B cell (primary cell): ENCODE measurements around the gene NCKAP5L. TPM values are rescaled to one million over a fixed set of nuclear protein-coding genes. Genes with fewer than 3 reads are reported as not detected.

Experiments used
- ATAC-seq: fragments of 200-7000 bp; cut with Tn5 transposase; one replicate; pipeline ENCODE4 v1.10.0; 2021; ENCODE audit warnings: low read depth, mild to moderate bottlenecking, moderate number of reproducible peaks, moderate library complexity
- CTCF ChIA-PET: fragments of 350-600 bp; sonication (Branson Sonifier 250); formaldehyde crosslinking; loops from one replicate; lab custom pipeline; 2021; ENCODE audit warnings: antibody characterized with exemption, inconsistent platforms; lab: Charles Lee
- POLR2A ChIA-PET: fragments of 350-600 bp; sonication (Branson Sonifier 250); formaldehyde crosslinking; loops from one replicate; lab custom pipeline; 2021; ENCODE audit warnings: antibody characterized with exemption; lab: Charles Lee
- DNase-seq: peaks from one replicate; pipeline ENCODE4 v3.0.0; 2013
- H2AFZ ChIP-seq: 2 replicates; pipeline ENCODE4 v1.6.1; 2012; ENCODE audit warnings: mild to moderate bottlenecking, low read depth, low read length; ENCODE audit not compliant: insufficient read depth, poor library complexity, severe bottlenecking
- H3K27ac ChIP-seq, 2 donors: 1 replicate in 1 of 2; 2 replicates in 1 of 2; pipeline ENCODE4 v1.5.1; 2012 to 2013; ENCODE audit warnings: low read length in 2 of 2, mild to moderate bottlenecking in 2 of 2, moderate library complexity in 1 of 2
- H3K27me3 ChIP-seq, 4 experiments: fragments of 200-600 bp in 1 of 4; sonication (generic) in 1 of 4; replicated peaks in 1 of 4; 1 replicate in 2 of 4; 2 replicates in 2 of 4; pipeline versions ENCODE4 v1.6.1 to v1.7.0; 2013 to 2016; ENCODE audit warnings: low read length in 3 of 4, mild to moderate bottlenecking in 2 of 4, mixed read lengths in 1 of 4, moderate library complexity in 1 of 4; ENCODE audit not compliant: insufficient read depth in 4 of 4, control insufficient read depth in 3 of 4; ENCODE audit errors: control extremely low read depth in 1 of 4
- H3K36me3 ChIP-seq, 2 experiments: replicated peaks in 1 of 2; 1 replicate in 1 of 2; 2 replicates in 1 of 2; pipeline versions ENCODE4 v1.6.1 to v1.7.1; 2013; ENCODE audit warnings: low read length in 1 of 2; ENCODE audit not compliant: insufficient read depth in 2 of 2, control insufficient read depth in 1 of 2; ENCODE audit errors: control extremely low read depth in 1 of 2, extremely low read depth in 1 of 2
- H3K4me1 ChIP-seq, 2 donors: fragments of 200-600 bp in 1 of 2; sonication (generic) in 1 of 2; 1 replicate in 1 of 2; 2 replicates in 1 of 2; pipeline versions ENCODE4 v1.5.1 to v1.6.1; 2013 to 2017; ENCODE audit warnings: low read length in 2 of 2; ENCODE audit not compliant: control insufficient read depth in 2 of 2, insufficient read depth in 2 of 2
- H3K4me2 ChIP-seq: replicated peaks from 2 replicates; pipeline ENCODE3; 2012; ENCODE audit warnings: mild to moderate bottlenecking, low read depth, low read length; ENCODE audit not compliant: poor library complexity, severe bottlenecking
- H3K4me3 ChIP-seq, 5 experiments: fragments of 200-600 bp in 1 of 5; sonication (generic) in 1 of 5; 1 replicate in 3 of 5; 2 replicates in 2 of 5; pipeline versions ENCODE4 v1.5.1 to v1.7.0; 2011 to 2016; ENCODE audit warnings: low read length in 4 of 5, mild to moderate bottlenecking in 4 of 5, low read depth in 2 of 5, control low read depth in 1 of 5, moderate library complexity in 1 of 5; ENCODE audit not compliant: insufficient read depth in 1 of 5; ENCODE audit errors: control extremely low read depth in 1 of 5, extremely low read depth in 1 of 5
- H3K79me2 ChIP-seq: fragments of 200-600 bp; sonication (generic); one replicate; pipeline ENCODE4 v1.6.0; 2016; ENCODE audit warnings: low read length; ENCODE audit not compliant: control insufficient read depth, insufficient read depth
- H3K9ac ChIP-seq: fragments of 200-600 bp; sonication (generic); 2 replicates; pipeline ENCODE4 v1.6.1; 2017; ENCODE audit warnings: mild to moderate bottlenecking, low read length, moderate library complexity
- H3K9me3 ChIP-seq, 3 donors: one replicate each; pipeline versions ENCODE4 v1.6.1 to v1.7.1; 2013; ENCODE audit warnings: low read length in 2 of 3; ENCODE audit not compliant: control insufficient read depth in 2 of 3, insufficient read depth in 1 of 3; ENCODE audit errors: control extremely low read depth in 1 of 3
- H4K20me1 ChIP-seq: 2 replicates; pipeline ENCODE4 v1.6.0; 2012; ENCODE audit warnings: mild to moderate bottlenecking, low read length; ENCODE audit not compliant: insufficient read depth, control insufficient read depth, poor library complexity, severe bottlenecking
- H3K27ac Mint-ChIP-seq: one replicate; pipeline ENCODE4 v1.8.0; 2021; ENCODE audit warnings: mixed read lengths
- H3K27me3 Mint-ChIP-seq: one replicate; pipeline ENCODE4 v1.8.0; 2021; ENCODE audit warnings: mixed read lengths
- H3K4me1 Mint-ChIP-seq: one replicate; pipeline ENCODE4 v1.8.0; 2021; ENCODE audit warnings: mixed read lengths
- H3K4me3 Mint-ChIP-seq: one replicate; pipeline ENCODE4 v1.8.0; 2021; ENCODE audit warnings: mixed read lengths
- H3K9me3 Mint-ChIP-seq: one replicate; pipeline ENCODE4 v1.8.0; 2022; ENCODE audit warnings: mixed read lengths; ENCODE audit not compliant: insufficient read depth
- CTCF ChIP-seq: fragments of 200-600 bp; IDR thresholded peaks from one replicate; pipeline ENCODE4 v1.8.0; 2022; ENCODE audit warnings: antibody characterized with exemption, mild to moderate bottlenecking
- EZH2 ChIP-seq: IDR thresholded peaks from 2 replicates; pipeline ENCODE4 v1.6.1; 2012; ENCODE audit warnings: borderline replicate concordance, low read depth, mild to moderate bottlenecking, moderate library complexity, low read length; ENCODE audit not compliant: insufficient read depth, poor library complexity, severe bottlenecking
- WGBS: methylation state at CpG from one replicate; pipeline ENCODE4 v1.1.5; 2013; ENCODE audit warnings: missing lambda C conversion rate; ENCODE audit not compliant: insufficient coverage; 5-methylcytosine and 5-hydroxymethylcytosine counted together
- intact Hi-C: fragments of 100-400 bp; cut with micrococcal nuclease; formaldehyde crosslinking; loops from one replicate; pipeline ENCODE4 v1.10.0; 2022
- polyA plus RNA-seq: library from polyadenylated mRNA; depleted of rRNA; stranded (reverse); fragments of >200 nt; gene quantifications from 2 replicates; pipeline ENCODE4 v1.2.3, GENCODE V29; 2012
- total RNA-seq, 2 donors: library from RNA; stranded (reverse); fragments of 120-200 nt in 1 of 2; gene quantifications; 1 replicate in 1 of 2; 2 replicates in 1 of 2; pipeline versions ENCODE4 v1.2.3 to v1.2.4, GENCODE V29; 2013 to 2022

NCKAP5L gene
- total and polyA plus RNA-seq, 2 donors (not counting 1 experiment from before 2014, with no cell fraction given) = 3.2 to 13.2 TPM

DNA sequence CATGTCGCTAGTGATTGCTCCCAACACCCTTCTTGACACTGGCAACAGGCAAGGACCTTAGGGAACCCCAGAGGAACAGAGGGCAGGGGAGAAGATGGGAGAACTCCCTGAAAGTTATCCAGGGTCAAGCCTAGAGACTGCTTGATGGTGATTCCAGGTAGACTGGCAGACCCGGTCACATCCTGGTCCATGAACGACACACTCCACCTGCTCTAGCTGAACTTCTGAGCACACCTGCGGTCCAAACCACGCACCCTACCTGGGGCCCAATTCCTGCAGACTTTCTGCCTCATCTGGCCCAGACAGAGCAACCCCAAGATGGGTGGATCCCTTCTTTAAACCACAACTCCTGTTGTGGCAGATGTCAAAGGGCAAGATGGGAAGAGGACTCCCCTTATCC lies 34.2 kb downstream of the NCKAP5L start:
- Histone ChIP-seq H3K79me2 (no peaks in the 10 kb centered on the region), H3K4me2 (no peak overlapping the region), H4K20me1 (no peaks in the 10 kb centered on the region), H3K9me3 (no peaks in the 10 kb centered on the region), H3K4me3 (no peak overlapping the region), H2AFZ (no peak overlapping the region), H3K27me3 (no peaks in the 10 kb centered on the region), H3K36me3 (peaks cover 0 to 12% of the 10 kb centered on the region in 2 experiments), H3K27ac (no peak overlapping the region), H3K9ac (no peak overlapping the region), H3K4me1 (no peaks in the 10 kb centered on the region)
- TF ChIP-seq CTCF (no peak), EZH2 (no peak)
- no peak for ATAC-seq
- Mint-ChIP-seq H3K4me1 (no peaks in the 10 kb centered on the region), H3K9me3 (no peaks in the 10 kb centered on the region), H3K4me3 (no peak overlapping the region), H3K27ac (no peak overlapping the region), H3K27me3 (no peaks in the 10 kb centered on the region)
- no peak for DNase-seq
- CTCF ChIA-PET = no interaction called here
- POLR2A ChIA-PET = no interaction called here
- intact Hi-C loops = no loop called here
- 96% methylated on average over 4 of the region's 5 CpGs for WGBS

DNA sequence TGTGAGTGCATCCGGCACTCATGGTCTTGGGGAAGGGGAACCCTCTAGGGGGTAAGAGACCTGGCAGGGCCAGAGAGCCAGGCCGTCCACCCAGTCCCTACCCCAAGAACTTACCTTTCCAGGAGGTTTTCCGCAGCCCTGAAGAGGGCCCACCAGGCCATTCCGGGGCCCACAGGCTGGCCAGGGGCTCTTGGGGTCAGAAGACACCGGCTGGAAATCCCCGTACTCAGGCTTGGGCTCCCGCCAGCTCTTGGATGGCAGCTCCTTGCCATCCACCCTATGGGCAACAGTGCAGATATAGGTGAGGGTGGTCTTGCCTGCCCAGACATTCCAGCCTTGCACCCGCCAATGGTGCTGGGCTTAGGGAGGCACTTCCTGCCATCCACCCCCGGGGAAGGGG lies 34.6 kb downstream of the NCKAP5L start:
- Histone ChIP-seq H3K4me2 (no peak overlapping the region), H3K27ac (no peak overlapping the region), H3K4me1 (no peaks in the 10 kb centered on the region), H4K20me1 (no peaks in the 10 kb centered on the region), H3K4me3 (no peak overlapping the region), H3K79me2 (no peaks in the 10 kb centered on the region), H3K9me3 (no peaks in the 10 kb centered on the region), H3K9ac (no peak overlapping the region), H2AFZ (no peak overlapping the region), H3K36me3 (peaks cover 0 to 12% of the 10 kb centered on the region in 2 experiments), H3K27me3 (no peaks in the 10 kb centered on the region)
- CTCF ChIA-PET = no interaction called here
- Mint-ChIP-seq H3K27ac (no peak overlapping the region), H3K9me3 (no peaks in the 10 kb centered on the region), H3K27me3 (no peaks in the 10 kb centered on the region), H3K4me3 (no peak overlapping the region), H3K4me1 (no peaks in the 10 kb centered on the region)
- DNase-seq (no peak), ATAC-seq (no peak)
- POLR2A ChIA-PET = no interaction called here
- intact Hi-C loops = no loop called here
- TF ChIP-seq EZH2 (no peak), CTCF (no peak)
- WGBS = 94% methylated on average over 6 of the region's 9 CpGs
